H1 (cell line): ENCODE results near the gene CYP27B1. TPM values are rescaled to one million over a fixed set of nuclear protein-coding genes. Genes with fewer than 3 reads are reported as not detected.
A peak's percentile ranks its signal among the peaks of the same experiment; 100 is the strongest.

Experiments
- CTCF ChIA-PET: fragments of 300-600 bp; sonication (Branson Sonifier 250); formaldehyde crosslinking; loops from one replicate; lab custom pipeline; 2021; ENCODE audit not compliant: partially characterized antibody; lab: Charles Lee
- POLR2A ChIA-PET: fragments of 300-600 bp; sonication (Branson Sonifier 250); formaldehyde crosslinking; loops from one replicate; lab custom pipeline; 2021; ENCODE audit warnings: inconsistent platforms; ENCODE audit not compliant: partially characterized antibody; lab: Charles Lee
- DNase-seq, 2 experiments: peaks; one replicate each; pipeline versions ENCODE4 v3.0.0 to v3.0.0-alpha.2; 2010 to 2022; ENCODE audit warnings: low spot score in 2 of 2, low read depth in 1 of 2, mixed read lengths in 1 of 2
- FAIRE-seq: peaks from 2 replicates; lab custom pipeline; 2011; peaks lifted over from hg19 to GRCh38; lab: Jason Lieb, UNC
- H2AFZ ChIP-seq: 2 replicates; pipeline ENCODE4 v1.8.1; 2012; ENCODE audit warnings: low read length, inconsistent platforms
- H2AK5ac ChIP-seq: 2 replicates; pipeline ENCODE4 v1.6.1; 2013; ENCODE audit warnings: low read depth, low read length
- H2BK120ac ChIP-seq: replicated peaks from 2 replicates; pipeline ENCODE3; 2013; ENCODE audit warnings: low read depth, low read length, inconsistent platforms
- H2BK12ac ChIP-seq: 2 replicates; pipeline ENCODE4 v1.6.1; 2013; ENCODE audit warnings: low read depth, low read length
- H2BK15ac ChIP-seq: 2 replicates; pipeline ENCODE4 v1.6.1; 2013; ENCODE audit warnings: low read length
- H2BK20ac ChIP-seq: 2 replicates; pipeline ENCODE4 v1.6.1; 2013; ENCODE audit warnings: low read length
- H2BK5ac ChIP-seq: 2 replicates; pipeline ENCODE4 v1.6.1; 2013; ENCODE audit warnings: low read depth, low read length
- H3K14ac ChIP-seq: 2 replicates; pipeline ENCODE4 v1.6.1; 2013; ENCODE audit warnings: inconsistent platforms; ENCODE audit not compliant: insufficient read length
- H3K18ac ChIP-seq: 2 replicates; pipeline ENCODE4 v1.6.1; 2013; ENCODE audit warnings: low read length; ENCODE audit errors: extremely low read depth
- H3K23ac ChIP-seq: 2 replicates; pipeline ENCODE4 v1.6.1; 2013; ENCODE audit warnings: inconsistent platforms; ENCODE audit not compliant: insufficient read length
- H3K23me2 ChIP-seq: 2 replicates; pipeline ENCODE4 v1.6.1; 2013; ENCODE audit warnings: low read depth, low read length
- H3K27ac ChIP-seq: 2 replicates; pipeline ENCODE4 v1.6.1; 2011; ENCODE audit warnings: low read depth, low read length, inconsistent platforms
- H3K27me3 ChIP-seq, 4 experiments: replicated peaks in 1 of 4; 1 replicate in 1 of 4; 2 replicates in 3 of 4; pipeline versions ENCODE4 v1.6.1 to v1.8.1; 2011 to 2013; ENCODE audit warnings: low read length in 3 of 4, mild to moderate bottlenecking in 3 of 4, inconsistent platforms in 2 of 4, mixed read lengths in 2 of 4, moderate library complexity in 1 of 4; ENCODE audit not compliant: control insufficient read depth in 3 of 4, insufficient read depth in 3 of 4; ENCODE audit errors: extremely low read depth in 1 of 4
- H3K36me3 ChIP-seq, 4 experiments: 2 replicates each; pipeline versions ENCODE4 v1.6.1 to v1.8.1; 2011 to 2013; ENCODE audit warnings: mild to moderate bottlenecking in 4 of 4, low read length in 3 of 4, moderate library complexity in 2 of 4, control low read depth in 1 of 4, inconsistent platforms in 1 of 4; ENCODE audit not compliant: insufficient read depth in 4 of 4, control insufficient read depth in 2 of 4
- H3K4ac ChIP-seq: replicated peaks from 2 replicates; pipeline ENCODE3; 2013; ENCODE audit warnings: low read length, low read depth, mixed read lengths, inconsistent platforms; ENCODE audit not compliant: insufficient read length
- H3K4me1 ChIP-seq, 4 experiments: replicated peaks in 1 of 4; 1 replicate in 1 of 4; 2 replicates in 3 of 4; pipeline versions ENCODE4 v1.6.1 to v1.8.1; 2011 to 2013; ENCODE audit warnings: low read length in 3 of 4, inconsistent platforms in 2 of 4, mixed read lengths in 1 of 4; ENCODE audit not compliant: insufficient read depth in 4 of 4, control insufficient read depth in 3 of 4
- H3K4me2 ChIP-seq, 2 experiments: 2 replicates each; pipeline versions ENCODE4 v1.6.1 to v1.8.1; 2011 to 2013; ENCODE audit warnings: low read depth in 2 of 2, low read length in 2 of 2, control low read depth in 1 of 2, inconsistent platforms in 1 of 2, mild to moderate bottlenecking in 1 of 2; ENCODE audit not compliant: insufficient read depth in 1 of 2
- H3K4me3 ChIP-seq, 4 experiments: fragments of 200-600, 300-600 bp in 1 of 4; sonication (generic), shearing (Covaris generic), sonication (Bioruptor Twin) in 1 of 4; 2 replicates each; pipeline versions ENCODE4 v1.5.1 to v1.8.1; 2011 to 2016; ENCODE audit warnings: low read length in 4 of 4, low read depth in 3 of 4, control low read depth in 2 of 4, inconsistent platforms in 2 of 4, mild to moderate bottlenecking in 2 of 4, mixed read lengths in 1 of 4, moderate library complexity in 1 of 4; ENCODE audit not compliant: insufficient read depth in 2 of 4; ENCODE audit errors: extremely low read depth in 1 of 4
- H3K56ac ChIP-seq: replicated peaks from 2 replicates; pipeline ENCODE3; 2013; ENCODE audit warnings: low read depth, mild to moderate bottlenecking, mixed read lengths, low read length, inconsistent platforms; ENCODE audit not compliant: insufficient read length
- H3K79me1 ChIP-seq: 2 replicates; pipeline ENCODE4 v1.6.1; 2013; ENCODE audit warnings: low read depth, low read length, control low read depth
- H3K79me2 ChIP-seq, 2 experiments: 2 replicates each; pipeline versions ENCODE4 v1.6.1 to v1.8.1; 2012 to 2013; ENCODE audit warnings: low read length in 2 of 2, mild to moderate bottlenecking in 2 of 2, inconsistent platforms in 1 of 2; ENCODE audit not compliant: insufficient read depth in 2 of 2, control insufficient read depth in 1 of 2
- H3K9ac ChIP-seq, 4 experiments: replicated peaks in 1 of 4; 1 replicate in 1 of 4; 2 replicates in 3 of 4; pipeline versions ENCODE4 v1.6.1 to v1.8.1; 2011 to 2013; ENCODE audit warnings: low read depth in 3 of 4, low read length in 3 of 4, control low read depth in 2 of 4, mild to moderate bottlenecking in 2 of 4, moderate library complexity in 2 of 4, inconsistent platforms in 1 of 4; ENCODE audit errors: extremely low read depth in 1 of 4
- H3K9me3 ChIP-seq, 2 experiments: 2 replicates each; pipeline versions ENCODE4 v1.6.1 to v1.8.1; 2012 to 2013; ENCODE audit warnings: mild to moderate bottlenecking in 2 of 2, moderate library complexity in 2 of 2, control low read depth in 1 of 2, inconsistent platforms in 1 of 2, low read depth in 1 of 2, low read length in 1 of 2, mixed read lengths in 1 of 2; ENCODE audit not compliant: insufficient read depth in 2 of 2
- H4K20me1 ChIP-seq, 2 experiments: replicated peaks in 1 of 2; 2 replicates each; pipeline versions ENCODE3 to v1.8.1; 2011 to 2013; ENCODE audit warnings: inconsistent platforms in 2 of 2, low read length in 2 of 2, mild to moderate bottlenecking in 1 of 2; ENCODE audit not compliant: insufficient read depth in 2 of 2, control insufficient read depth in 1 of 2
- H4K5ac ChIP-seq: 2 replicates; pipeline ENCODE4 v1.6.1; 2013; ENCODE audit warnings: low read length, low read depth, mixed read lengths, inconsistent platforms; ENCODE audit not compliant: insufficient read length
- H4K8ac ChIP-seq: 2 replicates; pipeline ENCODE4 v1.8.0; 2013; ENCODE audit warnings: mild to moderate bottlenecking, moderate library complexity, low read length, inconsistent platforms; ENCODE audit not compliant: insufficient read depth; ENCODE audit errors: extremely low read depth
- H4K91ac ChIP-seq: replicated peaks from 2 replicates; pipeline ENCODE3; 2013; ENCODE audit warnings: low read length, mixed read lengths, inconsistent platforms; ENCODE audit not compliant: insufficient read length
- ATF3 ChIP-seq: IDR thresholded peaks from 2 replicates; pipeline ENCODE4 v1.6.1; 2011; ENCODE audit warnings: low read depth, mild to moderate bottlenecking, low read length; ENCODE audit not compliant: insufficient read depth
- BACH1 ChIP-seq: IDR thresholded peaks from 2 replicates; pipeline ENCODE4 v1.6.1; 2012; ENCODE audit warnings: low read length, improper control_type of control experiment
- CBX8 ChIP-seq: fragments of 300-800, 300-1000 bp; sonication (generic); IDR thresholded peaks from 2 replicates; pipeline ENCODE4 v1.7.1; 2016; ENCODE audit warnings: low read depth, low read length, borderline replicate concordance
- CTBP2 ChIP-seq: IDR thresholded peaks from 2 replicates; pipeline ENCODE4 v1.7.0; 2011; ENCODE audit warnings: borderline replicate concordance, mild to moderate bottlenecking, moderate library complexity, mixed read lengths, low read length; ENCODE audit not compliant: insufficient read depth, insufficient read length
- EGR1 ChIP-seq: IDR thresholded peaks from 2 replicates; pipeline ENCODE4 v1.6.1; 2011; ENCODE audit warnings: low read depth, low read length, borderline replicate concordance
- GTF2F1 ChIP-seq: IDR thresholded peaks from 2 replicates; pipeline ENCODE4 v1.6.1; 2012; ENCODE audit warnings: low read depth, low read length, improper control_type of control experiment, borderline replicate concordance
- KDM5A ChIP-seq: fragments of 200-600 bp; IDR thresholded peaks from 2 replicates; pipeline ENCODE4 v1.7.1; 2012; ENCODE audit warnings: mild to moderate bottlenecking, low read length, inconsistent platforms, mixed read lengths
- RBBP5 ChIP-seq: IDR thresholded peaks from 2 replicates; pipeline ENCODE4 v1.7.1; 2012; ENCODE audit warnings: low read depth, mild to moderate bottlenecking, inconsistent platforms, low read length, moderate library complexity, borderline replicate concordance
- SIRT6 ChIP-seq: IDR thresholded peaks from one replicate; pipeline ENCODE4 v1.7.1; 2012; ENCODE audit warnings: low read length, inconsistent platforms
- SP1 ChIP-seq: IDR thresholded peaks from 2 replicates; pipeline ENCODE4 v1.6.1; 2011; ENCODE audit warnings: low read depth, low read length
- SP4 ChIP-seq: IDR thresholded peaks from 2 replicates; pipeline ENCODE4 v1.6.1; 2012; ENCODE audit warnings: low read length, inconsistent platforms
- TAF1 ChIP-seq: IDR thresholded peaks from 2 replicates; pipeline ENCODE4 v1.6.1; 2011; ENCODE audit warnings: mild to moderate bottlenecking, low read depth, low read length
- TBP ChIP-seq: IDR thresholded peaks from 2 replicates; pipeline ENCODE4 v1.6.1; 2011; ENCODE audit warnings: low read depth, low read length, improper control_type of control experiment
- TCF12 ChIP-seq: IDR thresholded peaks from 2 replicates; pipeline ENCODE4 v1.6.1; 2011; ENCODE audit warnings: low read depth, mild to moderate bottlenecking, low read length
- WGBS, 2 experiments: shearing (Covaris generic) in 1 of 2; methylation state at CpG; one replicate each; pipeline versions ENCODE4 v1.1.6 to v1.1.7; 2013 to 2015; ENCODE audit warnings: low lambda C conversion rate in 2 of 2, mixed read lengths in 2 of 2, inconsistent platforms in 1 of 2, low coverage in 1 of 2, missing lambda C conversion rate in 1 of 2; ENCODE audit not compliant: insufficient replicate concordance in 2 of 2, insufficient coverage in 1 of 2, insufficient read length in 1 of 2; ENCODE audit errors: extremely low coverage in 1 of 2, missing lambda C conversion rate in 1 of 2; 5-methylcytosine and 5-hydroxymethylcytosine counted together
- polyA plus RNA-seq, 7 experiments: library from polyadenylated mRNA; depleted of rRNA in 3 of 7; stranded (reverse) in 5 of 7; unstranded in 2 of 7; fragments of >200 nt in 5 of 7; fragments of 200-250 nt in 2 of 7; gene quantifications; 1 replicate in 5 of 7; 2 replicates in 1 of 7; 4 replicates in 1 of 7; pipeline versions ENCODE4 v1.2.1 to v1.2.3, GENCODE V29; 2011 to 2013; ENCODE audit warnings: missing spikeins in 2 of 7, mixed read lengths in 2 of 7
- total RNA-seq: library from RNA; stranded (reverse); fragmentation: NEBNext Ultra II Directional; extraction: Animal tissue kit (Norgen Biotek cat#: 25700); gene quantifications from 2 replicates; pipeline ENCODE4 v1.2.1, GENCODE V29; 2021

Gene CYP27B1
- total and polyA plus RNA-seq, 2 of the 8 experiments (the other 6 are each of a cell fraction or from before 2014, with no cell fraction given), result 2.9 to 3.3 TPM

DNA sequence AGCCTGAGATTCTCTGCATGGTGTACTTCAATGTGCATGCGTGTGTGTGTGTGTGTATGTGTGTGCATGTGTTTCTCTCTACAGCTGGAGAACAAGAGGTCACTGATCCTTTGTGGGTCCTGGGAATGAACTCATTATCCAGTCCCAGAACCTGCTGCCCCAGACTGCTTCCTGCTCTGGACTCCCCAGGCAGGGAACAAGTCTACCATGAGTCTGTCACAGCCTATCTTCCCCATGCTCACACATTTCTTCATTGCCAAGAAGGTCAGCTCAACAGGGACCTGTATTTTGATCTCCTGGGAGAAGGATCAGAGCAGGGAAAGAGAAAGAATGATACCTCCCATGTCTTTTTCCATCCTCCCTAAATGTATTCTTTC lies 25.5 kb downstream of the CYP27B1 start:
- Histone ChIP-seq H3K23me2 (peaks cover 6% of the 10 kb centered on the region), H3K4me3 (no peak overlapping the region), H4K20me1 (peaks cover 0 to 6% of the 10 kb centered on the region in 2 experiments), H3K27me3 (peaks cover 33 to 54% (median 50%) of the 10 kb centered on the region in 4 experiments), H2BK20ac (no peak overlapping the region), H3K14ac (no peak overlapping the region), H3K4ac (no peak overlapping the region), H3K18ac (no peak overlapping the region), H2AK5ac (no peak overlapping the region), H3K23ac (no peak overlapping the region), H3K79me2 (no peaks in the 10 kb centered on the region), H2BK12ac (no peak overlapping the region), H3K79me1 (peaks cover 6% of the 10 kb centered on the region), H4K91ac (no peak overlapping the region), H4K5ac (no peak overlapping the region), H2AFZ (no peak overlapping the region), H3K9ac (no peak overlapping the region), H3K4me2 (peak overlapping the region in 1 of 2 experiments; percentile 23; a peak in 1 of 4 replicates), H3K4me1 (peaks cover 0 to 28% (median 14%) of the 10 kb centered on the region in 4 experiments; a peak in 6 of 7 replicates), H2BK120ac (no peak overlapping the region), H3K27ac (no peak overlapping the region), H4K8ac (no peak overlapping the region), H3K56ac (no peak overlapping the region), H3K36me3 (peaks cover 0 to 10% (median 5%) of the 10 kb centered on the region in 4 experiments; a peak in 5 of 8 replicates), H3K9me3 (no peaks in the 10 kb centered on the region; a peak in 1 of 4 replicates), H2BK5ac (no peak overlapping the region), H2BK15ac (peak overlapping the region; percentile 62; the same call in 1 of the 2 replicates)
- CTCF ChIA-PET, result interaction anchor here (0.6 to 11.2 kb wide), 14 partner anchors 8 to 222 kb away, joined by 3 to 149 read pairs (median 4); partner anchors contain the start of genes ARHGEF25, DDIT3 and OS9
- DNase-seq (no peak), FAIRE-seq (no peak)
- POLR2A ChIA-PET, result interaction anchor here (1.0 to 3.9 kb wide), 7 partner anchors 9 to 133 kb away, joined by 3 to 25 read pairs (median 4); partner anchors contain the start of genes CDK4, EEF1AKMT3 and METTL1
- TF ChIP-seq SP1, result no peak
- TF ChIP-seq BACH1, result no peak
- TF ChIP-seq TAF1, result no peak
- no peak for TF ChIP-seq ATF3
- TF ChIP-seq TCF12, result no peak
- no peak for TF ChIP-seq SIRT6
- no peak for TF ChIP-seq TBP
- no peak for TF ChIP-seq RBBP5
- no peak for TF ChIP-seq GTF2F1
- TF ChIP-seq KDM5A, result no peak
- TF ChIP-seq EGR1, result no peak
- TF ChIP-seq CTBP2, result no peak
- no peak for TF ChIP-seq CBX8
- no peak for TF ChIP-seq SP4
- 77% methylated on average over 1 of the region's 1 CpG; no CpG with 5 or more reads in 1 of the 2 experiments for WGBS, 2 experiments
